Measurements from ENCODE around the gene CNNM1.

DNA sequence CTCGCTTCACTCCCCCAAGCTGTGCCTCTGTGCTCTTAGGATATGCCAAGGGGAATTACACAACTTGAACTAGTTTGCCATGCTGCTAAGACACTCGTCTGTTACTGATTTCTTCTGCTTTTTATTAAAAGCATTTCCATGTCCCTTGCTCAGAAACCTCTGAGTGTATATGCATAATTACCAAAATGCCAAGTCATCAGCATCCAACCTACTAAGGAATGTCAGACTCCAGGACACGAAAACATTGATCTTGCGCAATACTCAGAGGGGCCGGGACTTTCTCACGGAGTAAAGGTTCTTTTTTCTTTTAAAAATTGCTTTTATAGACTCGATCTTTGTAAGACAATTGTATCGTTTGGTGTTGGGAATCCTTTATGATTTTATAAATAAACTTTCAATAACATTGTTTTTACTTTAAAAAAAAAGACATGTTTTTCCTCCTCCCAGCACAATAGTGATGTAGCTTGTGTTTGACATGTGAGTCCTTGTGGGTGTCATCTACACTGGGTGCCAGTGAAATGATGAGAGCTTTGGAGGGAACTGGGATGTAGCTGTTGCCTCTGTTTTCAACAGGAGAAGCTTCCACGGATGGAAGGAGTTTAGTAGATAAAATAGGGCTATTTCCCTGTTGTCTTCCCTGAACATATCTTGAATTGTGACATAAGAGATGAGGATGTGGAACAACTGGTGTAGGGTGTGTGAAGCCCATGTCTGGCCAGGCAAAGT is 43.6 kb downstream of the CNNM1 start:
- no peak for TF ChIP-seq FOXP2 (optimal IDR thresholded peaks at IDR 0.05; ENCODE audit: borderline replicate concordance, extremely low read depth, extremely low read length, insufficient read depth)
- TF ChIP-seq, protein P1, sequence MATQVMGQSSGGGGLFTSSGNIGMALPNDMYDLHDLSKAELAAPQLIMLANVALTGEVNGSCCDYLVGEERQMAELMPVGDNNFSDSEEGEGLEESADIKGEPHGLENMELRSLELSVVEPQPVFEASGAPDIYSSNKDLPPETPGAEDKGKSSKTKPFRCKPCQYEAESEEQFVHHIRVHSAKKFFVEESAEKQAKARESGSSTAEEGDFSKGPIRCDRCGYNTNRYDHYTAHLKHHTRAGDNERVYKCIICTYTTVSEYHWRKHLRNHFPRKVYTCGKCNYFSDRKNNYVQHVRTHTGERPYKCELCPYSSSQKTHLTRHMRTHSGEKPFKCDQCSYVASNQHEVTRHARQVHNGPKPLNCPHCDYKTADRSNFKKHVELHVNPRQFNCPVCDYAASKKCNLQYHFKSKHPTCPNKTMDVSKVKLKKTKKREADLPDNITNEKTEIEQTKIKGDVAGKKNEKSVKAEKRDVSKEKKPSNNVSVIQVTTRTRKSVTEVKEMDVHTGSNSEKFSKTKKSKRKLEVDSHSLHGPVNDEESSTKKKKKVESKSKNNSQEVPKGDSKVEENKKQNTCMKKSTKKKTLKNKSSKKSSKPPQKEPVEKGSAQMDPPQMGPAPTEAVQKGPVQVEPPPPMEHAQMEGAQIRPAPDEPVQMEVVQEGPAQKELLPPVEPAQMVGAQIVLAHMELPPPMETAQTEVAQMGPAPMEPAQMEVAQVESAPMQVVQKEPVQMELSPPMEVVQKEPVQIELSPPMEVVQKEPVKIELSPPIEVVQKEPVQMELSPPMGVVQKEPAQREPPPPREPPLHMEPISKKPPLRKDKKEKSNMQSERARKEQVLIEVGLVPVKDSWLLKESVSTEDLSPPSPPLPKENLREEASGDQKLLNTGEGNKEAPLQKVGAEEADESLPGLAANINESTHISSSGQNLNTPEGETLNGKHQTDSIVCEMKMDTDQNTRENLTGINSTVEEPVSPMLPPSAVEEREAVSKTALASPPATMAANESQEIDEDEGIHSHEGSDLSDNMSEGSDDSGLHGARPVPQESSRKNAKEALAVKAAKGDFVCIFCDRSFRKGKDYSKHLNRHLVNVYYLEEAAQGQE (IDR thresholded peaks at IDR 0.05; ENCODE audit: insufficient read depth in 1 of 2, low read depth in 2 of 2, low read length in 2 of 2) = no peak

Measured in PFSK-1 (cell line).